ENCODE data around the gene ELFN2. TPM values are rescaled to one million over a fixed set of nuclear protein-coding genes. Genes with fewer than 3 reads are reported as not detected.

The ELFN2 gene
- total RNA-seq, 4 donors from 2014 or later: 0.30 to 4.4 (median 3.1) TPM

- Histone ChIP-seq H3K4me3 (no peak overlapping the region), H3K9me3 (no peaks in the 10 kb centered on the region), H3K27ac (no peak overlapping the region), H3K36me3 (no peaks in the 10 kb centered on the region), H3K27me3 (peaks cover 0 to 78% of the 10 kb centered on the region in 2 donors), H3K4me1 (peaks cover 0 to under 1% (median 0%) of the 10 kb centered on the region in 4 donors)
- DNase-seq (ENCODE audit: low spot score in 2 of 2): no peak
- 88 to 91% methylated on average over 2 of the region's 2 CpGs for WGBS, 2 donors
- TF ChIP-seq EP300 (IDR thresholded peaks at IDR 0.05) (no peak), POLR2A (IDR thresholded peaks at IDR 0.05) (no peak)
- TF ChIP-seq, protein P1, sequence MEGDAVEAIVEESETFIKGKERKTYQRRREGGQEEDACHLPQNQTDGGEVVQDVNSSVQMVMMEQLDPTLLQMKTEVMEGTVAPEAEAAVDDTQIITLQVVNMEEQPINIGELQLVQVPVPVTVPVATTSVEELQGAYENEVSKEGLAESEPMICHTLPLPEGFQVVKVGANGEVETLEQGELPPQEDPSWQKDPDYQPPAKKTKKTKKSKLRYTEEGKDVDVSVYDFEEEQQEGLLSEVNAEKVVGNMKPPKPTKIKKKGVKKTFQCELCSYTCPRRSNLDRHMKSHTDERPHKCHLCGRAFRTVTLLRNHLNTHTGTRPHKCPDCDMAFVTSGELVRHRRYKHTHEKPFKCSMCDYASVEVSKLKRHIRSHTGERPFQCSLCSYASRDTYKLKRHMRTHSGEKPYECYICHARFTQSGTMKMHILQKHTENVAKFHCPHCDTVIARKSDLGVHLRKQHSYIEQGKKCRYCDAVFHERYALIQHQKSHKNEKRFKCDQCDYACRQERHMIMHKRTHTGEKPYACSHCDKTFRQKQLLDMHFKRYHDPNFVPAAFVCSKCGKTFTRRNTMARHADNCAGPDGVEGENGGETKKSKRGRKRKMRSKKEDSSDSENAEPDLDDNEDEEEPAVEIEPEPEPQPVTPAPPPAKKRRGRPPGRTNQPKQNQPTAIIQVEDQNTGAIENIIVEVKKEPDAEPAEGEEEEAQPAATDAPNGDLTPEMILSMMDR (IDR thresholded peaks at IDR 0.05): no peak
Observed at GRCh38 chr22:37414288-37414687, 13.0 kb downstream of the ELFN2 start.

DNA sequence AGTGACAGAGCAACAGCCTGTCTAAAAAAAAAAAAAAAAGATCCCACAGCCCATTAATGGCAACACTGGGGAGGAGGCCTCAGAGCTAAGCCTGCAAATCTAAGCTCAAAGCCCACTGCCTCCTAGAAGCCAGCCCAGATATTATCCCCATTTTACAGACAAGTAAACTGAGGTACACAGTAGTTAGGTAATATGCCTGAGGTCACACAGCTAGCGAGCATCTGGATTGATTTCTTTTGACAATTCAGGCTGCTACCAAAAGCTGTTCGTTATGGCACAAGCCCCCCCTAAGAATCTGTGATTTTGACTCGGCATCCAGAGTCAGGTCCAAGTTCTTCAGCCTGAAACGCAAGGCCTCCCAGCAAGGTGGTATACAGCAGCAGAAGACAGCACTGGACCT lies 13.7 kb downstream of the ELFN2 start:
- WGBS, 2 donors: 90% methylated on average over 4 of the region's 4 CpGs
- Histone ChIP-seq H3K4me1 (no peaks in the 10 kb centered on the region), H3K27me3 (peaks cover 0 to 70% of the 10 kb centered on the region in 2 donors), H3K27ac (no peak overlapping the region), H3K36me3 (no peaks in the 10 kb centered on the region), H3K4me3 (no peak overlapping the region), H3K9me3 (no peaks in the 10 kb centered on the region)
- no peak for DNase-seq (ENCODE audit: low spot score in 2 of 2)
- TF ChIP-seq, protein P1 (IDR thresholded peaks at IDR 0.05): no peak
- TF ChIP-seq EP300 (IDR thresholded peaks at IDR 0.05): no peak
- no peak for TF ChIP-seq POLR2A (IDR thresholded peaks at IDR 0.05)

DNA sequence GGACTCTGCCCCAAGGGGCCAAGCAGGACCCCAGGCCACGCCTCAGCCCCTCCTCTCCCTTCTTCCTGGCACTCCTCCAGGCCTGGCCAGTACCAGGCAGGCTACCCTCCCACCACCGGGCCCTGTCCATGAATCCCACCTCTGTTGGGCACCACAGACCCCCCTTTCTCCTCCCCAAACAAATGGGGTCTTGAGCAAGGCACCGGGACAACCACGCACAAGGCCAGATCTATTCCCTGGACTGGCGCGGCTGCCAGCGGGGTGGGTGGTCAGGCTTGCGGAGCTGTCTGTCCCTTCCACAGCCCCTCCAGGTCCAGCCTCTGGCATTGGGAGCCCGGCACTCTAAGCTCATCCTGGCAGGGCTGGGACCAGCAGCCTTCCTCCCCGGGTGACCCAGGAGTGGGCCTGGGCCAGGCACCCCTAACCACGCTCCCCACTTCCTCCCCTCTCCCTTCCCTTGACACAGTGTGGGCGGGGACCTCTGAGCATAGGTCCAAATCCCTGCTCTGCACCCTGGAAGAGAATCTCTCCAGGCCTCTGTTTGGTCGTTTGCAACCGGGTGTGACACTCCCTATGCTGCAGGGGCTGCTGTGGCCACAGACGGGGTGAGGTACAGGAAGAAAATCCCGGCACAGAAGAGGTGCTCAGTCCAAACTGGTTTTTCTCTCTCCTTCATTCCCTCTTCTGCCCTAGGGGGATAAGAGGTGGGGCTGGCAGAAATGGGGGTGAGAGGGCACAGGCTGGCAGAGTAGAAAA lies 14.6 kb downstream of the ELFN2 start:
- Histone ChIP-seq H3K36me3 (no peaks in the 10 kb centered on the region), H3K4me1 (no peaks in the 10 kb centered on the region), H3K9me3 (no peaks in the 10 kb centered on the region), H3K27me3 (peaks cover 0 to 68% of the 10 kb centered on the region in 2 donors), H3K27ac (no peak overlapping the region), H3K4me3 (no peak overlapping the region)
- 51 to 52% methylated on average over 14 to 16 of the region's 16 CpGs for WGBS, 2 donors
- TF ChIP-seq POLR2A (IDR thresholded peaks at IDR 0.05) (no peak), EP300 (IDR thresholded peaks at IDR 0.05) (no peak)
- TF ChIP-seq, protein P1 (IDR thresholded peaks at IDR 0.05): no peak
- DNase-seq (ENCODE audit: low spot score in 2 of 2): no peak

DNA sequence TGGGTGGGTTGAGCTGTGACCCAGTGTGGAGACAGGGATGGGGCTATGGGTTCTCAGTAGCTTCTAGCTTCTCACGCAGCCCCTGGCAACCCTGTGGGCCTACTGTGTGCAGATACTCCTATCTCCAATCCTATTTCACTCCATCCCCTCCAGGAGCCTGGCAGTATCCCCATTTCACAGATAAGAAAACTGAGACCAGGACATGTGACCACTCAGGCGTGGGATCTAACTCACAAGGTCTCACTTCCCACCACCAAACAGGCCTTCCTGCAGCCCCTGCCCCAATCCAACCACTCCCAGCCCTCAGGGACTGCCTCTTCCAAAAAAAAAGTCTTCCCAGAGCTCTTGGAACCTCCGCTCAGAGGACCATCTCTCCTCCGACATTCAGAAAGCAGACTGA lies 15.6 kb downstream of the ELFN2 start:
- TF ChIP-seq EP300 (IDR thresholded peaks at IDR 0.05): no peak
- TF ChIP-seq, protein P1 (IDR thresholded peaks at IDR 0.05): no peak
- TF ChIP-seq POLR2A (IDR thresholded peaks at IDR 0.05): no peak
- H3K4me3 ChIP-seq: no peak overlapping the region
- no peaks in the 10 kb centered on the region for H3K9me3 ChIP-seq
- no peak overlapping the region for H3K27ac ChIP-seq
- no peaks in the 10 kb centered on the region for H3K4me1 ChIP-seq
- 86 to 95% methylated on average over 4 of the region's 4 CpGs for WGBS, 2 donors
- DNase-seq (ENCODE audit: low spot score in 2 of 2): no peak
- H3K36me3 ChIP-seq: no peaks in the 10 kb centered on the region
- peaks cover 0 to 59% of the 10 kb centered on the region in 2 donors for H3K27me3 ChIP-seq

DNA sequence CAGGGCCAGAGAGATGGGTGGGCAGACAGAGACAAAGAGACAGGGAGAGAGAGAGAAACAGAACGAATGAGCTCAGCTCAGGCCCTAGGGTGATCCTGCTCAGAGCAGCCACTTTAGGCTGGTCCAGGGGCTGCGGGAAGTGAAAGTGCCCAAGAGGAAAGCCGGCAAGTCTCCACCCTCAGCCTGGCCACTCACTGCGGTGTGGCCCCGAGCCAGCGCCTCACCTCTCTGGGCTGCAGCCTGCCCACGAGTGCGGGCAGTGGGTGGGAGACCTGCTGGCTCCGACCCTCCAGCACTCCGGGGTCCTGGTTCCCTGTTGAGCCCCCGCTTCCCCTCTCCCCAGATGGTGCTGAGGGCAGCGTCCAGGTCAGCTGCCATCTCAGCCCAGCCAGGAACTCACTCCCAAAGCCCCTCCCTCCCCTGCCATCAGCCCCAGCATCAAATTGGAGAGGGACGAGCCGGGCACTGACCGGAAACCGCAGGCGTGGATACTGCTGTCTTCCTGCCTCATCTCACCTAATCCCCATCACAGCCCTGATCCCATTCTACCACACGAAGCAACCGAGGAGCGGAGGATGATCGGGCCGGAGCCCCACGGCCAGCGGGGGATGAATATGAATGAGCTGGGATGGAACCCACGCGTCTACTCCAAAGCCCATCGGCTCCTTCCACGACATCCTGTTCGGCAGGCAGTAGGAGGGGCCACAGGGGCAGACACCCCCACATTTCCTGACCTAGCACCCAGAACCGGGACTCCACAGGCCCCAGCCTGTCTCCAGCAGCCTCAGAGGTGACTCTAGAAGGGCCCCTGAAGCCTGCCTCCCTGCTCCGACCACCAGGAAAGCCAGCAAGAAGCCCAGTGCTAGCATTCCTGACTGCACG lies 16.9 kb downstream of the ELFN2 start:
- WGBS, 2 donors: 48 to 53% methylated on average over 28 to 29 of the region's 32 CpGs
- Histone ChIP-seq H3K27me3 (peaks cover 0 to 55% of the 10 kb centered on the region in 2 donors), H3K9me3 (no peaks in the 10 kb centered on the region), H3K4me3 (no peak overlapping the region), H3K27ac (no peak overlapping the region), H3K36me3 (no peaks in the 10 kb centered on the region), H3K4me1 (no peaks in the 10 kb centered on the region)
- no peak for DNase-seq (ENCODE audit: low spot score in 2 of 2)
- no peak for TF ChIP-seq EP300 (IDR thresholded peaks at IDR 0.05)
- TF ChIP-seq, protein P1 (IDR thresholded peaks at IDR 0.05): no peak
- TF ChIP-seq POLR2A (IDR thresholded peaks at IDR 0.05): no peak

All from tibial nerve (tissue), 4 donors.